GM23338 (cell line): ENCODE results near the gene EFCAB8.

Source experiments
- EZH2 ChIP-seq: fragments of 200-600 bp; sonication (generic); IDR thresholded peaks from one replicate; pipeline ENCODE4 v1.8.0; 2017; ENCODE audit warnings: antibody characterized with exemption, mild to moderate bottlenecking, low read depth; ENCODE audit not compliant: unreplicated experiment
- POLR2AphosphoS5 ChIP-seq: IDR thresholded peaks from 2 replicates; pipeline ENCODE4 v1.6.1; 2016; ENCODE audit warnings: antibody characterized with exemption, low read depth

- no peak for TF ChIP-seq EZH2
- TF ChIP-seq POLR2AphosphoS5 = no peak
Measured at GRCh38 chr20:32988008-32988407, 129.3 kb downstream of the EFCAB8 start.
